ENCODE data around the gene WWC2. TPM values are rescaled to one million over a fixed set of nuclear protein-coding genes. Genes with fewer than 3 reads are reported as not detected.

Gene WWC2
- total RNA-seq, 1 donor from 2014 or later = 0.32 TPM

GRCh38 chr4:183253451-183253850 lies 154.4 kb downstream of the WWC2 start:
- intact Hi-C loops (cut with micrococcal nuclease) = no loop called here

GRCh38 chr4:183254162-183254561 lies 155.1 kb downstream of the WWC2 start:
- intact Hi-C loops (cut with micrococcal nuclease) = no loop called here

DNA sequence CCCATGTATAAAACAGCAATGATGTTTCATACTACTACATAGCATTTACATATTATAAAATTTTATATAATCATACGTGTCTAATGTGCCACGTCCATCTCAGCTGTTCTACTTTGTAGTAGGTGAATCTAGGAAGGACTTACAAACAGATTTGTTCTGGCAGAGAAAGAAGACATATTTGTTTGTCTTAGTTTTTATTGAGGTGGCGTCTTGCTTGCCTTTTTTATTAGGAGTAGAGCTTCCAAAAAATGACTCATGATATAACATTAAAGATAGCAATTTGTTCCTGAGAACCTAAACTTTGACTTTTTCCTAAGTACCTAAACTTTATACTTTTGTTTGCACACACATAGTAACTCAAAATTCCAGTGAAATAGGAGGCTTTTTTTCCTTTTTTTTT lies 156.4 kb downstream of the WWC2 start:
- intact Hi-C loops (cut with micrococcal nuclease) = no loop called here

DNA sequence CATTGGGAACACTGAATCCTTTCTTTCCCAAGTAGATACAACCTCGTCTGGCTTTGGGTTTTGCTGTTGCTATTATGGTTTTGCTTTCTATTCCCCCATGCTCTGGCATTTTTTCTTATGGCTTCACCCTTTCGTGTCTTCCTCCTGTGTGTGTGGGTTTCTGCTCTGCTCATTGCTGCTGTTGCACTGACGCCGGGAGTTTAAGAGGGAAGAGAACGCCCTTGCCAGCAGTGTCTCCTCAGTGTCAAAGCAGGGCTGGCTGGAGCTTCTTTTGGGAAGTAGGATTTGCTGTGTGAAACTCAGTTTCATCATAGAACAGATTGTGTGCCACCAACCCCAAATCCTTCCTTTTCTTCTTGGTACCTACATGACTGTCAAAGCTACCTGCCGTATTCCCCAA lies 157.3 kb downstream of the WWC2 start:
- intact Hi-C loops (cut with micrococcal nuclease) = no loop called here

- intact Hi-C loops (cut with micrococcal nuclease) = no loop called here
Observed at GRCh38 chr4:183256756-183257385, 157.8 kb downstream of the WWC2 start.

DNA sequence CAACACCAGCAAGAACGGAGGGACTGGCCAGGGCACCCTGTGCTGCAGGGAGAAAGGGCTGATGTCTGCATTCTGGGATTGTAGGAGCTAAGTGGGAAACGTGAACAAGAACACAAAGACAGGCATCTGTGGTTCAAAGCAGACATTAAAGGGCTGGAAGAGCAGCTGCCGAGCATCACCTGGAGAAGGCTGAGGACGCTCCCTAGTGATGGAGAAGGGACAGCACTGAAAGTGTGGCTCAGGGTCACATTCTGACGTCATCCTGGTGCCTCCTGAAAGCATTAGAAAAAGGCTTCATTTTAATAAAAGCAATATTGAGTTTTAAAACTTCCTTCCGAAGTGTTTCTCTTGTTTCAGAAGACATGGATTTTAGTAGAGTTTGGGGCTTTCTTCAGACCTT lies 158.8 kb downstream of the WWC2 start:
- intact Hi-C loops (cut with micrococcal nuclease) = no loop called here

DNA sequence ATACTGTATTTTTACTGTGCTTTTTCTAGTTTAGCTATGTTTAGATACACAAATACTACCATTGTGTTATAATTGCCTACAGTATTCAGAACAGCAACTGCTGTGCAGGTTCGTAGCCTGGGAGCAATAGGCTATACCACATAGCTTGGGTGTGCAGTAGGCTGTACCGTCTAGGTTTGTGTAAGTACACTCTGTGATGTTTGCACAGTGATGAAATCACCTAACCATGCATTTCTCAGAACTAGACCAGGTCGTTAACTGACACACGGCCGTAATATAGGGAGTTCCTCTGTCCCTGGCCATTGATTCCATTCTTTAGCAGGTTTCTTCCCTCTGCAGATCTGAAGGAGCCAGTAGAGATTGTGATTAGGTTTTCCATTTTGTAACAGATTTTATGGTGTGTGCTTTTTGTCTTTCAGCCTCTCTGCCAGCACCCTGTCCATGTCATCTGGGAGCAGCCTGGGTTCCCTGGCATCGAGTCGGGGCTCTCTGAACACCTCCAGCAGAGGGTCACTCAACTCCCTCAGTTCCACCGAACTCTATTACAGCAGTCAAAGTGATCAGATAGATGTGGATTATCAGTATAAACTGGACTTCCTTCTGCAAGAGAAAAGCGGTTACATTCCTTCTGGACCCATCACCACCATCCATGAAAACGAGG lies 161.6 kb downstream of the WWC2 start:
- intact Hi-C loops (cut with micrococcal nuclease) = no loop called here

DNA sequence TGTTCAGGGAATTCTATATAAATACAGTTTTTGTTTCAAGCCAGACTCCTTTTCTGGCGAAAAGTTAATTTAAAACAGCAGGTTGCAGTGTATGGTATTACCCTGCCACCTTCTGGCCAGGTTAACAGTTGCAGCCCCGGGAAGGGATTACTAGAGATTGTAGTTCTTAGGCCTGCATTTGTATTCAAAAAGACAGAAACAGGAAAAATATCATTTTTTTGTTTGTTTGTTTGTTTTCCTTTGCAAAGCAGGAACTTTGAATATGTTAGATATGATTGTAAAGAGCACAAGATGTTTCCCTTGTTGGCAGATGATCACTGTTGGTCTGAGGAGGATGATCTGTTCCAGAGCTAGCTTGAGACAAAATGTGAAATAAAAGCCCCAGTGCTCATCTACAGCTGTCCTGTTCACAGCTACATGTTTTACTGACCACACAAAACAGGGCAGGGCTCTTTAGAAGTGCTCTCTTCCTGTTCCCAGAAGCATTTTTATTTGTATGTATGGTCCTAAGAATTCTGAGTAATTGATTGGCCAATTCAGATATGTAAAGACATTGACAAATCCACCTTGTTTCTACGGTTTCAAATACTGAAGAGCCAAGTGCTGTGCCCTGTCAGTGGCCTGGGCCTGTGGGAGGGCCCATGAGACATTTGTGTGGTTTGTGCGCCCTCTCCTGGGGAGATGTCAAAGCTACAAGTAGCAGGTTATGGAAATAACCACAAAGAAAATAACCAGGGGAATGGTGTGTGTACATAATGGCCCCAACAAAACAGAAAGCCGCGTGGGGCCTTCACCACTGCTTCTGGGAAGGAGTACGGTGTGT lies 163.1 kb downstream of the WWC2 start:
- intact Hi-C loops (cut with micrococcal nuclease) = loop anchor here (1.0 to 2.0 kb wide), 8 partner anchors 137 to 784 kb away; partner anchors contain the start of gene WWC2

DNA sequence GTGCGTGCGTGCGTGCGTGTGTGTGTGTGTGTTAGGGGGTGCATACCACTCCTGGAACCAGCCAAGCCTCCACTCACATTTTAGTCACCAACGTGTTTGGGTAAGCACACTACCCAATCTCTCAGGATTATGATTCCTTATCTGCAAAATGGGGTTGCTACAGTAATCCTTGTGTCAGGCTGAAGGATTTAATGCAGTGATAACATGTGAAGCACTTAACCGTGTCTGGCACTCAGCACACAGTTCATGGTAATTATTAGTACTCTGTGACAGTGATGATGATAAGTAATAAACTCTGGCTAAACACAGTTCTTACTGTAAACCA lies 163.7 kb downstream of the WWC2 start:
- intact Hi-C loops (cut with micrococcal nuclease) = loop anchor here (1.0 to 2.0 kb wide), 8 partner anchors 136 to 784 kb away; partner anchors contain the start of gene WWC2

DNA sequence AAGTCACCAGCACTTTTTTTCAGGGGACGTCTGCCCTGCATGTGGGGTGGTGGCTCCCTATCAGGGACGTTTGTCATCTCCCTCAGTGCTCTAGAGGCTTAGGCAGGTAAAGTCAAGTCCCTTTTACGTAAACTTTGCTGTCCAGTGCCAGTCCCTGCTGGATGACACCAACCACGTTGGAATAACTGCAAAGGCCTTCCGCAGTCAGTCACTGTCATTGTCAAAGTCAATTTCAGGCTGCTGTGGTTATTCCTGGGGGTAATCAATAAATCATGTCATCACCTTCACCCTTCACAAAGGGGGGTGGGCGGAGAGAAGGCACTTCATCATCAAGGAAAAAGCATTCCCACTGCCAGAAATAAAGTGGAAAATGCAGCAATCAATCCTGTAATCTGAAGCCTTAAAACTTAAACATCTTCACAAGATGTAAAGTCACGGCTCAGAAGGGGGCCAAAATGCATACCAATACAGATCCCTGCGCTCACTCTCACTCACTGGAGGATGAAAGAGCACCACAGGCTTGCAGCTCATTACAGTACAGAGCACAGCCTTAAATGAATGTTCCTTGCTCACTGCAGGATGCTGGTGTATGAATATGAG lies 164.8 kb downstream of the WWC2 start:
- intact Hi-C loops (cut with micrococcal nuclease) = loop anchor here (2.0 kb wide), 1 partner anchor 135 kb away; no protein-coding TSS in a partner anchor

- intact Hi-C loops (cut with micrococcal nuclease) = no loop called here
Observed at GRCh38 chr4:183264614-183265013, 165.6 kb downstream of the WWC2 start.

DNA sequence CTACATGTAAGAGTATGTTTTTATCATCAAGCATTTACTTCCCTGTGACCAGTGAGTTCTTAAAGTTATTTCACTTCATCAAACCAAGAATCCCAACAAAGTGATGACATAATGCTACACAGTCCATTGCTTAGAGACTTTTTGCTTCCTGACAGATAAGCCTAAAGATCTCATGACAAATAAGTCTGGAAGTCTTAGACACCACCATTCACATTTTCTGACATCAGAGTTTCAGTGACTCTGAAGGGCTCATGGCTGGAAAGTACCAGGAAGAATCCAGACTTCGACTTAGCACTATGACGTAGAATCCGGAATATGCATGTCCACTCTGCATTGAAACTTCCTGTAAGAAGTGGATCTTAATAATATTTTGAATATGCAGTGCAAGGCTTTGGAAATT lies 167.3 kb downstream of the WWC2 start:
- intact Hi-C loops (cut with micrococcal nuclease) = no loop called here

DNA sequence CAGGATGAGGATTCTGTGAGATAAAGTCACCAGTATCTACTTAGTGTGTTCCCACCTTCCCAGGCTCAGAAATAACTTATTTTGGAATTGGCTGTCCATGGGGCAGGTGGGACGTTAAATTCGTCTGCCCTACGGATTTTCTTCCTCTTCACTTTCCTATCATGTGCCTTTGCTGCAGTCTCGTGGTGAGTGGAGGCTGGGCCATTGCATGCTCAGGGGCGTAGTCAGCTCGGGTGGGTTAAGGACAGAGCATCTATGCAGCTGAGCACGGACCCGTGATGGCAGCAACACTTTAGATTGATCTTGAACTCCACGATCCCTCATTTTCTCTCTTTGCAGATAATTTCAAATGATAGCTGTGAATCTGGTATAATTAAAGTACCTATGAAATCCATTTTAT lies 169.5 kb downstream of the WWC2 start:
- intact Hi-C loops (cut with micrococcal nuclease) = no loop called here

DNA sequence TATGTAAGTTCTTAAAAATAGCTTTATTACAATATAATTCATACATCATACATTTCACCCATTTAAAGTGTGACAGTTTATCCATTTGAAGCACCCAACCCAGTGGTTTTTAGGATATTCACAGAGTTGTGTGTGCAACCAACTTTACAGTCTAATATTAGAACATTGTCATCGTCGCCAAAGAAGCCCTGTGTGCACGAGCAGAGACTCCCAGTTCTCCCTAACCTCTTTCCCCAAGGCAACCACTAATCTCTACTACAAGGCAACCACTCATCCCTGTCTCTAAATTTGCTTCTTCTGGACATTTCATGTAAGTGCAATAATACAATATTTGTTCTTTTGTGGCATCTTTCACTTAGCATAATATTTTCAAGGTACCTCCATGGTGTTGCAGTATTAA lies 173.3 kb downstream of the WWC2 start:
- intact Hi-C loops (cut with micrococcal nuclease) = no loop called here

GRCh38 chr4:183276106-183276505 lies 177.0 kb downstream of the WWC2 start:
- intact Hi-C loops (cut with micrococcal nuclease) = no loop called here

DNA sequence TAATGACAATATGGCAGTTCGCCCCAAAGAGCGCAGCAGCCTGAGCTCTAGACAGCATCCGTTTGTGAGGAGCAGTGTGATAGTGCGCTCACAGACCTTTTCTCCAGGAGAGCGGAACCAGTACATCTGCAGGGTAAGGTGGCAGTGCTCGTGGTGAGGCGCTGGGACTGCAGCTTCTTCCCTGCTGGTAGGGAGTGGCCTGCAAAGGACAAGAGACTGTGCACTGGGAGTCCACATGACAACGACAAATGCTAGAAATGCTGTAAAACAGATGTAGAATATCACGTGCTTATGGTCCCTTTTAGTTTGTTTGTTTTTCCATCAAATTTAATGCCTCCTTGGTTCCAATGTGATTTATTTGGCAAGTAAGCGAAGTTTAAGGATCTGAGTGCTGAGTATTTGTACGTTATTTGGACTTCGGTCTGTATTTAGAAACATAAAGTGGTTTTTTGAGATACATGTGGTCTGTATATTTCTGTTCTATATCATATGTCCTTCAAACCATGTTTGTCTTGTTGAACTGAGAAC lies 185.3 kb downstream of the WWC2 start:
- intact Hi-C loops (cut with micrococcal nuclease) = no loop called here

DNA sequence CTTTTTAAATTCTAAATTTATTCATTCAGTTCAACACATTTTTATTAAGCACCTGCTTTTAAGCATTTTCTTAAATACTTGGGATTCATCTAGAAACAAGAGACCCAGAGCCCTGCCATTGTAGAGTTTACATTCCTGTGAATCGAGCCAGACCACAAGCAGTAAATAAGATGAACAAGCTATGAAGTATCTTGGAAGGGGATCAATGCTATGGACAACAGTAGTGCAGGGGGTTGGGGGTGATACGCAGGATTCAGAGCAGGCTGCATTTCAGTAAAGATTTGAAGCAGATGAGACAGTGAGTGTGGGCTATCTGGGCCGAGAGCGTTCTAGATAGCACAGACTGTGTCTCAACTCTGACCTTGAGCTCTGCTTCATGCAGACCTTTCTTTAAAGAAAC lies 185.9 kb downstream of the WWC2 start:
- intact Hi-C loops (cut with micrococcal nuclease) = no loop called here

DNA sequence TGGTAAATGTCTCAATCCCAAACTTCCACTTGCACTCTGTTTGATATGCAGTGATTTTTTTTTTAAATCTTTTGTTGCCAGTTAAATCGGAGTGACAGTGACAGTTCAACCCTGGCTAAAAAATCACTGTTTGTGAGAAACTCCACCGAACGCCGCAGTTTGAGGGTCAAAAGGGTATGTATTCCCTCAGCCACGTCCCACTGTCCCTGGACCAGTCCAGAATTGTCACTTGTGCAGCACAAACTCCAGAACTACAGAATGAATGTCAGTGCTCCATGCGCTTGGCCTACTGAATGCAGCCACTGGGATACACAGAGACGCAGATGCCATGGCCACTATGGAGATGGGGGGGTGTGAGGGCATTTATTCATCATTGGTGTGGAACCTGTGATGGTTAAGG lies 186.8 kb downstream of the WWC2 start:
- intact Hi-C loops (cut with micrococcal nuclease) = no loop called here

- intact Hi-C loops (cut with micrococcal nuclease) = no loop called here
Observed at GRCh38 chr4:183286590-183287308, 187.7 kb downstream of the WWC2 start.

DNA sequence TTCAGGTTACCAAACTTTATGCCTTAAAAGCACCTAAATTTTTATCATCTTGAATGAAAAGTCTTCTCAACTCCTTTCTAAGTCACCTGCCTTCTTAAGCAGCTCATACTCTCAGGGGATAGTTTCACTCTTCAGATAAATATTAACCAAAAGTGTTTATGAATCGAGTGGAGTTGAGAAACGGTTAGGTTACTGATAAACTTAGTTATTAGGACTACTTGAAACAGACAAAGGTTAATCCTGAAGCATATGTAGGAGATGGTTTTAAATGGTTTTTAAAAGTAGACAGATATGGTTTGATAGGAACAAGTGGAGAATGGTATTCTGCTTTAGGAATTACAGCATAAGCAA lies 188.2 kb downstream of the WWC2 start:
- intact Hi-C loops (cut with micrococcal nuclease) = no loop called here

DNA sequence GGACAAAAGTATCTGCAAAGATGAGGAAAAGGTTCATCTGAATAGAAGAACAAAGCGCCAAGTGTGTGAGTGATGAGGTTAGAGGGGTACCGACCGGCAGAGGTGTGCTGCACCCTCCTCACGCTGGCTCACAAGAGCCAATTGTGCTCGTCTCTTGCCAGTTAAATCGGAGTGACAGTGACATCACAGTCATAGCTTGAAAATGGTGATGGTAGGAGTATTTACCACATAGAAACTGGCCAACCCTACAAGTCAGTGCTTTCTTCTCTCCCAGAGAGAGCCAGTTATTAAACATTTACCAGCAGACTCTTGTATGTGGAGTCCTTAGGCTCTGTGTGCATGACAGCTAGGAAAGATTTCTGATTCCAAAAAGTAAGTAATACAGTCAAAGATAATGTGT lies 188.6 kb downstream of the WWC2 start:
- intact Hi-C loops (cut with micrococcal nuclease) = no loop called here
